ENCODE measurements around the gene RAB8B.

The RAB8B gene

GRCh38 chr15:63308947-63309346, 119.5 kb downstream of the RAB8B start:
- Histone ChIP-seq H3K4me3 (ENCODE audit: low read depth, low read length) (no peak overlapping the region), H3K9ac (ENCODE audit: low read depth, low read length) (no peak overlapping the region)

DNA sequence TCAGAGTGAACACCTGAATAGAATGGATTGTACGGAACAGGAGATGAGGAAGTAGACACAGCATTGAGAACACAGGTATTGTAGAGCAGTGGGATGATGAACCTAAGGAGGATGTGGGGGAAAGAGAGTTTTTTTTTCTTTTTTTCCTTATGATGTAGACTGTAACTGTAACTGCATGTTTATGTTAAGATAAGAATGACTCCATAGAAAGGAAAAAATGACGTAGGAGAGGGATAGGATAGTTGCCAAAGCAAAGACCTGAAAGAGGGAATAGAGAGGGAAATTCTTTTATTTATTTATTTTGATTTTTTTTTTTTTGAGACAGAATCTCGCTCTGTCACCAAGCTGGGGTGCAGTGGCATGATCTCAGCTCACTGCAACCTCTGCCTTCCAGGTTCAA, 121.2 kb downstream of the RAB8B start:
- Histone ChIP-seq H3K36me3 (ENCODE audit: control insufficient read depth, insufficient read depth, low read length) (no peaks in the 10 kb centered on the region), H3K4me3 (ENCODE audit: low read depth, low read length) (no peak overlapping the region), H3K9ac (ENCODE audit: low read depth, low read length) (no peak overlapping the region), H3K4me1 (ENCODE audit: control insufficient read depth, insufficient read depth, low read length) (peaks cover 12% of the 10 kb centered on the region), H3K9me3 (ENCODE audit: control insufficient read depth, insufficient read depth, low read length) (no peaks in the 10 kb centered on the region), H3K27me3 (ENCODE audit: control insufficient read depth, insufficient read depth, low read length) (no peaks in the 10 kb centered on the region)

More at GRCh38 chr15:63308947-63309346, 119.5 kb downstream of the RAB8B start:
- Histone ChIP-seq H3K36me3 (ENCODE audit: control insufficient read depth, insufficient read depth, low read length) (no peaks in the 10 kb centered on the region), H3K27me3 (ENCODE audit: control insufficient read depth, insufficient read depth, low read length) (no peaks in the 10 kb centered on the region), H3K4me1 (ENCODE audit: control insufficient read depth, insufficient read depth, low read length) (peaks cover 8% of the 10 kb centered on the region), H3K9me3 (ENCODE audit: control insufficient read depth, insufficient read depth, low read length) (no peaks in the 10 kb centered on the region)

GRCh38 chr15:63312286-63312685, 122.9 kb downstream of the RAB8B start:
- no peaks in the 10 kb centered on the region for H3K36me3 ChIP-seq (ENCODE audit: control insufficient read depth, insufficient read depth, low read length)
- no peaks in the 10 kb centered on the region for H3K27me3 ChIP-seq (ENCODE audit: control insufficient read depth, insufficient read depth, low read length)
- peaks cover 19% of the 10 kb centered on the region for H3K4me1 ChIP-seq (ENCODE audit: control insufficient read depth, insufficient read depth, low read length)
- H3K4me3 ChIP-seq (ENCODE audit: low read depth, low read length), result no peak overlapping the region
- no peaks in the 10 kb centered on the region for H3K9me3 ChIP-seq (ENCODE audit: control insufficient read depth, insufficient read depth, low read length)
- H3K9ac ChIP-seq (ENCODE audit: low read depth, low read length), result no peak overlapping the region

GRCh38 chr15:63313825-63314224, 124.4 kb downstream of the RAB8B start:
- H3K4me3 ChIP-seq (ENCODE audit: low read depth, low read length), result no peak overlapping the region
- no peaks in the 10 kb centered on the region for H3K9me3 ChIP-seq (ENCODE audit: control insufficient read depth, insufficient read depth, low read length)
- H3K9ac ChIP-seq (ENCODE audit: low read depth, low read length), result no peak overlapping the region
- no peaks in the 10 kb centered on the region for H3K36me3 ChIP-seq (ENCODE audit: control insufficient read depth, insufficient read depth, low read length)
- H3K27me3 ChIP-seq (ENCODE audit: control insufficient read depth, insufficient read depth, low read length), result no peaks in the 10 kb centered on the region
- H3K4me1 ChIP-seq (ENCODE audit: control insufficient read depth, insufficient read depth, low read length), result peaks cover 19% of the 10 kb centered on the region

- H3K36me3 ChIP-seq (ENCODE audit: control insufficient read depth, insufficient read depth, low read length), result no peaks in the 10 kb centered on the region
- no peak overlapping the region for H3K4me3 ChIP-seq (ENCODE audit: low read depth, low read length)
- H3K9ac ChIP-seq (ENCODE audit: low read depth, low read length), result no peak overlapping the region
- no peaks in the 10 kb centered on the region for H3K27me3 ChIP-seq (ENCODE audit: control insufficient read depth, insufficient read depth, low read length)
- H3K4me1 ChIP-seq (ENCODE audit: control insufficient read depth, insufficient read depth, low read length), result peaks cover 19% of the 10 kb centered on the region
- no peaks in the 10 kb centered on the region for H3K9me3 ChIP-seq (ENCODE audit: control insufficient read depth, insufficient read depth, low read length)
These were observed 125.0 kb downstream of the RAB8B start for GRCh38 chr15:63314409-63314808.

Measured in iPS-15b (cell line).